Mucosa of stomach (tissue), 1 donor: ENCODE results near the gene TP53BP2.

Experiments
- H3K27me3 ChIP-seq: one replicate; pipeline ENCODE4 v1.7.0; 2013; ENCODE audit warnings: mild to moderate bottlenecking, low read length; ENCODE audit not compliant: control insufficient read depth, insufficient read depth
- H3K36me3 ChIP-seq: one replicate; pipeline ENCODE4 v1.7.0; 2013; ENCODE audit warnings: low read length; ENCODE audit not compliant: control insufficient read depth, insufficient read depth
- H3K4me1 ChIP-seq: one replicate; pipeline ENCODE4 v1.7.0; 2013; ENCODE audit warnings: mild to moderate bottlenecking, low read length; ENCODE audit not compliant: control insufficient read depth, insufficient read depth
- H3K4me3 ChIP-seq: one replicate; pipeline ENCODE4 v1.7.0; 2013; ENCODE audit warnings: low read length
- H3K9ac ChIP-seq: one replicate; pipeline ENCODE4 v1.7.0; 2013; ENCODE audit warnings: mild to moderate bottlenecking, low read length, moderate library complexity
- H3K9me3 ChIP-seq: one replicate; pipeline ENCODE4 v1.7.0; 2013; ENCODE audit warnings: mild to moderate bottlenecking, low read length, moderate library complexity; ENCODE audit not compliant: control insufficient read depth
- donor health status: Pancreatic carcinoma.

Gene TP53BP2

GRCh38 chr1:223803211-223803610, 42.5 kb downstream of the TP53BP2 start:
- Histone ChIP-seq H3K4me3 (no peak overlapping the region), H3K36me3 (no peaks in the 10 kb centered on the region)

GRCh38 chr1:223802602-223803001, 43.1 kb downstream of the TP53BP2 start:
- no peak overlapping the region for H3K9ac ChIP-seq
- no peaks in the 10 kb centered on the region for H3K36me3 ChIP-seq
- H3K4me3 ChIP-seq, result no peak overlapping the region
- H3K9me3 ChIP-seq, result no peaks in the 10 kb centered on the region
- H3K27me3 ChIP-seq, result no peaks in the 10 kb centered on the region
- no peaks in the 10 kb centered on the region for H3K4me1 ChIP-seq

More at GRCh38 chr1:223803211-223803610, 42.5 kb downstream of the TP53BP2 start:
- no peaks in the 10 kb centered on the region for H3K9me3 ChIP-seq
- no peaks in the 10 kb centered on the region for H3K27me3 ChIP-seq
- H3K9ac ChIP-seq, result no peak overlapping the region
- H3K4me1 ChIP-seq, result no peaks in the 10 kb centered on the region

- no peak overlapping the region for H3K9ac ChIP-seq
Observed at GRCh38 chr1:223802032-223802431, 43.7 kb downstream of the TP53BP2 start.

GRCh38 chr1:223796210-223796609, 49.5 kb downstream of the TP53BP2 start:
- Histone ChIP-seq H3K36me3 (no peaks in the 10 kb centered on the region), H3K4me1 (peaks cover 4% of the 10 kb centered on the region), H3K9ac (peak overlapping the region; percentile 32), H3K27me3 (no peaks in the 10 kb centered on the region), H3K9me3 (no peaks in the 10 kb centered on the region), H3K4me3 (no peak overlapping the region)

More at GRCh38 chr1:223802032-223802431, 43.7 kb downstream of the TP53BP2 start:
- H3K27me3 ChIP-seq, result no peaks in the 10 kb centered on the region
- no peaks in the 10 kb centered on the region for H3K4me1 ChIP-seq
- no peak overlapping the region for H3K4me3 ChIP-seq
- H3K9me3 ChIP-seq, result no peaks in the 10 kb centered on the region
- no peaks in the 10 kb centered on the region for H3K36me3 ChIP-seq

GRCh38 chr1:223794136-223794880, 51.4 kb downstream of the TP53BP2 start:
- Histone ChIP-seq H3K27me3 (no peaks in the 10 kb centered on the region), H3K9ac (peak overlapping the region; percentile 18), H3K9me3 (no peaks in the 10 kb centered on the region), H3K4me3 (no peak overlapping the region), H3K4me1 (peaks cover 4% of the 10 kb centered on the region), H3K36me3 (no peaks in the 10 kb centered on the region)

GRCh38 chr1:223793716-223794115, 52.0 kb downstream of the TP53BP2 start:
- Histone ChIP-seq H3K36me3 (no peaks in the 10 kb centered on the region), H3K4me3 (no peak overlapping the region), H3K9me3 (no peaks in the 10 kb centered on the region), H3K4me1 (peaks cover 9% of the 10 kb centered on the region), H3K27me3 (no peaks in the 10 kb centered on the region), H3K9ac (peak overlapping the region; percentile 18)

- Histone ChIP-seq H3K4me1 (peaks cover 9% of the 10 kb centered on the region), H3K27me3 (no peaks in the 10 kb centered on the region), H3K9me3 (no peaks in the 10 kb centered on the region), H3K36me3 (no peaks in the 10 kb centered on the region), H3K4me3 (no peak overlapping the region), H3K9ac (no peak overlapping the region)
Observed at GRCh38 chr1:223792046-223792445, 53.7 kb downstream of the TP53BP2 start.

GRCh38 chr1:223788746-223789415, 56.9 kb downstream of the TP53BP2 start:
- no peaks in the 10 kb centered on the region for H3K9me3 ChIP-seq
- peaks cover 9% of the 10 kb centered on the region for H3K4me1 ChIP-seq
- no peak overlapping the region for H3K4me3 ChIP-seq
- no peaks in the 10 kb centered on the region for H3K36me3 ChIP-seq
- no peaks in the 10 kb centered on the region for H3K27me3 ChIP-seq
- H3K9ac ChIP-seq, result no peak overlapping the region

GRCh38 chr1:223785808-223786207, 59.9 kb downstream of the TP53BP2 start:
- H3K9ac ChIP-seq, result no peak overlapping the region
- H3K4me1 ChIP-seq, result peaks cover 5% of the 10 kb centered on the region
- H3K9me3 ChIP-seq, result no peaks in the 10 kb centered on the region
- H3K36me3 ChIP-seq, result no peaks in the 10 kb centered on the region
- no peaks in the 10 kb centered on the region for H3K27me3 ChIP-seq
- H3K4me3 ChIP-seq, result no peak overlapping the region

GRCh38 chr1:223784541-223784940, 61.2 kb downstream of the TP53BP2 start:
- H3K27me3 ChIP-seq, result no peaks in the 10 kb centered on the region
- peaks cover 5% of the 10 kb centered on the region for H3K4me1 ChIP-seq
- H3K9ac ChIP-seq, result no peak overlapping the region
- H3K36me3 ChIP-seq, result no peaks in the 10 kb centered on the region
- no peaks in the 10 kb centered on the region for H3K9me3 ChIP-seq
- no peak overlapping the region for H3K4me3 ChIP-seq

- Histone ChIP-seq H3K4me1 (no peaks in the 10 kb centered on the region), H3K4me3 (no peak overlapping the region), H3K36me3 (no peaks in the 10 kb centered on the region), H3K9ac (no peak overlapping the region), H3K27me3 (no peaks in the 10 kb centered on the region), H3K9me3 (no peaks in the 10 kb centered on the region)
Observed at GRCh38 chr1:223783676-223784075, 62.1 kb downstream of the TP53BP2 start.

- H3K27me3 ChIP-seq, result no peaks in the 10 kb centered on the region
- no peak overlapping the region for H3K4me3 ChIP-seq
- no peaks in the 10 kb centered on the region for H3K36me3 ChIP-seq
- peaks cover 7% of the 10 kb centered on the region for H3K4me1 ChIP-seq
- no peaks in the 10 kb centered on the region for H3K9me3 ChIP-seq
- no peak overlapping the region for H3K9ac ChIP-seq
Observed at GRCh38 chr1:223780949-223781348, 64.8 kb downstream of the TP53BP2 start.
